HG03378 (cell line): ENCODE measurements around the gene CLTB.
A peak's percentile ranks its signal among the peaks of the same experiment; 100 is the strongest.
"Not testable (repeated sequence)": the region's sequence is repeated elsewhere in the genome, so short reads cannot be mapped to it uniquely, and the experiment has no call there.

Experiments used
- ATAC-seq: cut with Tn5 transposase; IDR thresholded peaks from one replicate; pipeline ENCODE4 v1.9.1; 2021; ENCODE audit warnings: mild to moderate bottlenecking, moderate library complexity; ENCODE audit not compliant: unreplicated experiment

The CLTB gene

DNA sequence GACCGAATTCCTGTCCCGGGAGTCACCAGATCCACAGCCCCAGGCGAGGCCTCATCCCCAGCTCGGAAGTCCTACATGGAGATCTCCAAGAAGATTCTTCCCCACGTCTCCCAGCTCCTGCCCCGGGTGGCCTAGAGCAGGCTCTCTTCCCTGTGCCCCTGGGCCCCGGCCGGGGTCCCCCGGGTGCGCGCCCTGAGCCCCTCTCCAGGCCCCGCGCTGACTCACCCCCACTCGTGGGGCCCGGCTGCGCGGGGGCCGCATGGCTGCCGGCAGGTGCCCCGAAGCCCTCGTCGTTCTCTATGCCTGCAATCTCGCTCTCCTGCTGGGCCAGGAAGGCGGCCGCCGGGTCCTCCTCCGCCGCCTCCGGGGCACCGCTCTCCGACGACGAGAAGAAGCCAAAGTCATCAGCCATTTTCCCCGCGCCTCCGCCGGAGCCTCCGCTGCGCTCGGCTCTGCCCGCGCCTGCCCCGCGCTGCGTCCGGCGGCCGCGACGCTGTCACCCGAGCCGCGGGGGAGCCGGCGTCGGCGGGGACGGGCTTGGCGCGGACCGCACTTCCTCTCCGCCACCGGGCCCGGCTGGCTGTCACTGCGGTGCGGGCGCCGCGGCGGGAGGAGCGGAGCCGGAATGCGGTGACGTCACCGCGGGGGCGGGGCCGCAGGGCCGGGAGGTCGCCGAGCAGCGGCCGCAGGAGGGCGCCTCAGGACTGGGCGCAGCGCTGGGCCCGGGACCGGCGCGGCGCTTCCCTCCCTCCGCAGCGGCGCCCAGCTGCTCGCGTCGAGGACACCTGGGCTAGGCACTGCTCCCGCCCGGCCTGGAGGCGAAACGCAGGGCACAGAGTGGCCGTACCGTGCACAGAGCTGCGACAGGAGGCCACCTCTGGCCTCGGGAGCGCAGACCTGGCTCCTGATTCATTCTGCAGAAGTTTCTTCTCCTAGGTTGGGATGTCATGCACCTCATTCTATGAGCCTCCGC, at the start of gene CLTB:
Gene CLTB (minus strand): TSS at position 588 of the 973 bp plus-strand sequence. CDS start 176 bp downstream, at position 412.
- peak; percentile 51 for ATAC-seq

DNA sequence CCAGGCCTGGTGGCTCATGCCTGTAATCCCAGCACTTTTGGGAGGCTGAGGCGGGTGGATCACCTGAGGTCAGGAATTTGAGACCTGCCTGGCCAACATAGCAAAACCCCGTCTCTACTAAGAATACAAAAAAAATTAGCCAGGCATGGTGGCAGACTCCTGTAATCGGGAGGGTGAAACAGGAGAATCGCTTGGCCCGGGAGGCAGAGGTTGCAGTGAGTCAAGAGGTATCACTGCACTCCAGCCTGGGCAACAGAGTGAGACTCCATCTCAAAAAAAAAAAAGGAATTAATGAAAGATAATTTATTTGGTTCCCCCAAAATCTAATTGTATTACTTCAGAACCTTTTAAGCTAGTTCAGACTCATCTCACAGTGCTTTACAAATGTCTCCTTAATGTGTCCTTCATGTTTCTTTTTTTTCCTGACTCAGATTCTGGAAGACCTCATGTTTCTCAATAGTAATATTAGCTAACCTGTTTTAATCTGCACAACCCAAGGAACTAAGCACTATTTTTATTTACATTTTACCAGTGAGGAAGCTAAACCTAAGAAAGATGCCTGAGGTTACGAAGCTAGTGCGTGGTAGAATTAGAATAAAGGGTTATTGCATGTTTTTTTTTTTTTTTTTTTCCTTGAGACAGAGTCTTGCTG, 46.9 kb upstream of the CLTB start:
- ATAC-seq, result no peak

DNA sequence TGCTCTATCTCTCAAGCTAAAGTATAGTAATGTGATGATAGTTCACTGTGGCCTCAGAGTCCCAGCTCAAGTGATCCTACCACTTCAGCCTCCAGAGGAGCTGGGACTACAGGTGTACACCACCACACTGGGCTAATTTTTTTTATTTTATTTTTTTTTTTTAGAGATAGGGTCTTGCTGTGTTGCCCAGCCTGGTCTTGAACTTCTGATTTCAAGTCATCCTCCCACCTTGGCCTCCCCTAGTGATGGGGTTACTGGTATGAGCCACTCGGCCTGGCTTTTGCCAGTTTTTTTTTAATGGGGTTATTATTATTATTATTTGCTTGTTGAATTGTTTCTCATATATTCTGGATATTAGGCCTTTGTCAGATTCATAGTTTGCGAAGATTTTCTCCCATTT, 45.0 kb upstream of the CLTB start:
- no peak for ATAC-seq

- no peak for ATAC-seq
Observed at GRCh38 chr5:176458904-176459561, 42.7 kb upstream of the CLTB start.

- no peak for ATAC-seq
Observed at GRCh38 chr5:176454724-176455394, 38.5 kb upstream of the CLTB start.

DNA sequence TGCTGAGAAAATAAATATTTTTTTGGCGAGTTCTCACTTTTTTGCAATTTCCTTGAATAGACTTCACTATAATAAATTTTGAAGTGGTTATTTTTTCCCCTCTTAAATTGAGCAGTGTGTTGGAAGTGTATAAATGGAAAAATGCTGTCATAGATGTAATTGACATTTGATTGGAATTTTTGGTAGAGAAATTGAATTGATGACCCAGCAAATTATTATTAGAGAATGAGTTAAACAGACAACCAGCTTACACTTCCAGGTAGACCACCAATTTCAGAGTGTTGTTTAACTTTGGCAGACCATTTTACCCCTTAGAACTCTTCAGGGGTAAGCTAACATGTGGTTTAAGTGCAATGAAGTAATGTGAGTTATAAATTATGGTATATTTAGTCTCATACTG, 33.7 kb upstream of the CLTB start:
- no peak for ATAC-seq

GRCh38 chr5:176447978-176448608, 31.8 kb upstream of the CLTB start, which contains the start of gene FAF2:
FAF2 (plus strand) TSS chr5:176448385; CDS start chr5:176448408, 23 bp downstream.
- peak; percentile 94 for ATAC-seq

DNA sequence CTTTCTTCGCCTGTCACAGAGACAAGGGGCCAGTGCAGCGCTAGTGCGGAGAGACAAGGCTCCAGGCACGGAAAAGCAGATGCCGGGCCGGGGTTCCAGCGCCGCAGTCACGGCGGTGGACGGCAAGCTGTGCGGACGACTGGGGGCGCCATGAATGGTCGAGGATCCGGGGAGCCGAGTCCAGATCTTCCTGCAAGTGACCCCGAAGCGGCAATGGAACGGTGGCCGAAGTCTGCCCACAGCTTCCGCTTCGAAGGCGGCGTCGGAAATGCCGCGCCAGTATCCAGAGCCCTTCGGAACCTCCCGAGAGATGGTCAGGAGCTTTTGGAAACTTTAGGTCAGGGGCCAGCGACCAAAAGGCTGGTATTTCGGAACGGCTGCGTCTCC, 31.2 kb upstream of the CLTB start:
- peak; percentile 1 for ATAC-seq

GRCh38 chr5:176446884-176447590, 30.7 kb upstream of the CLTB start:
- no peak for ATAC-seq

GRCh38 chr5:176446028-176446665, 29.8 kb upstream of the CLTB start:
- no peak for ATAC-seq

GRCh38 chr5:176444742-176445141, 28.4 kb upstream of the CLTB start:
- no peak for ATAC-seq

GRCh38 chr5:176442911-176443310, 26.6 kb upstream of the CLTB start:
- ATAC-seq, result not testable (repeated sequence)

- no peak for ATAC-seq
Observed at GRCh38 chr5:176441921-176442323, 25.6 kb upstream of the CLTB start.

DNA sequence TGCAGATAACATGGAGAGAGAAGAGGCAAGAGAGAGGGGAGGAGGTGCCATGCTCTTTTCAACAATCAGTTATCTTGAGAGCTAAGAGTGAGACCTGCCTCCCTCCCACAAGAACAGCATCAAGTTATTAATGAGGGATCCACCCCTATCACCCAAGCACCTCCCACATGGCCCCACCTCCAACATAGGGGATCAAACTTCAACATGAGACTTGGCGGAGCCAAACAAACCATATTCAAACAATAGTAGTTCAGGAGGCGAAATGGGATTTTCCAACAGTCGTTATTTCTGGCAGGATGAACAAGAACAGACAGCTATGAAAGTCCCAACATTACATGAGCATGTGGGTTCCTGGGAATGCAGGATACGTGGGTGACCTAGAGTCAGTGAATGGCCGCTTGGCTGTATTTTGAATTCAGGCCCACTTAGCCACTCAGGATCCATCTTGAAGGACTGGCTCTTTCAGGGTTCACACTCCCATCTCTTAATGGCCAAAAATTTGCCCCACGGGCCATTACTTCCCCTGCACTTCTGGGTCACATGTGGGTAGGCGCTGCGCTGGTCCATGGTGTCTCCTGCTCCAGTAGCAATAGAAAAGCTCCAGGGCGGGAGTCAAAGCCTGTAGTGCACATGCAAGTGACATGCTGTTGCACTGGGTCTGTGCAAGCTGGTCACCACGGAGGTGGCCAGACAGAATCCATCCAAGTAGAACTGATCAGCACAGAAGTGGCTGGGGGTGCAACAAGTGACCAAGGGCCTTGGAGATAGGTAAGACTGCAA, 24.8 kb upstream of the CLTB start:
- ATAC-seq, result no peak

DNA sequence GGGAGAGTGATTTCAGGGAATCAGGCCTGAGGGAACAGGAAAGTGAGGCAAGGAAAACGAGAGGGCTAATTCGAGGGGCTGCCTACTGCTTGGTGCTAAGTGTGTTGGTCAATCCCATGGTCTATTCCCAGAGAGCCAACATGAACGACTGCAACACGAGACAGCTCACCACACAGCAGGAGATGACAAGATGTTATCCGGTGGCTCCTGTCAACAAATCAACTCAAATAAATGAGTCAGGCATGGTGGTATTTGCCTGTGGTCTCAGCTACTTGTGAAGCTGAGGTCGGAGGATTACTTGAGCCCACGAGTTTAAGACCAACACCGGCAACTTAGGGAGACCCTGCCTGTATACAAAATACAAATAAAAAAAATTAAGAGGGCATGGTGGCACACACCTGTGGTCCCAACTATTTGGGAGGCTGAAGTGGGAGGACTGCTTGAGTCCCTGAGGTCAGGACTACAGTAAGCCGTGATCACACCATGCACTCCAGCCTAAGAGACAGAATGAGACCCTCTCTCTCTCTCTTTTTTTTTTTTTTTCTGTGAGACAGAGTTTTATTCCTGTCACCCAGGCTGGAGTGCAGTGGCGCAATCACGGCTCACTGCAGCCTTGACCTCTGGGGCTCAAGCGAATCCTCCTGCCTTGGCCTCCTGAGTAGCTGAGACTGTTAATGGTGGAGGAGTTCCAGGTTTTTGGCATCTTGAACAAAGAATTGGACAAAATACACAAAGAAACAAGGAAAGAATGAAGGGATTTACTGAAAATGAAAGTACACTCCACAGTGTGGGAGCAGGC, 22.8 kb upstream of the CLTB start:
- ATAC-seq, result no peak

DNA sequence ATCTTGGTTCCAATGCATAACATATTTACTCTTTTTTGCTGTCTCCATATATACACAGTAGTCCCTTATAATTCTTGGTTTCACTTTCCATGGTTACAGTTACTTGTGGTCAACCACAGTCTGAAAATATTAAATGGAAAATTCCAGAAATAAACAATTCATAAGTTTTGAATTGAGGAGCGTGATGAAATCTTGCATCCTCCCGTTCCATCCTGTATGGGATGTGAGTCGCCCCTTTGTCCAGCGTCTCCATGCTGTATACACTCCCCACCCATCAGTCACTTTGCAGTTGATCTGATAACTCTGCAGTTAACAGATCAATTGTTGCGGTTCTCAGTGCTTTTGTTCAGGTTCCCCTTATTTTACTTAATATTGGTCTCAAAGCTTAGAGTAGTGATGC, 20.3 kb upstream of the CLTB start:
- ATAC-seq, result no peak

DNA sequence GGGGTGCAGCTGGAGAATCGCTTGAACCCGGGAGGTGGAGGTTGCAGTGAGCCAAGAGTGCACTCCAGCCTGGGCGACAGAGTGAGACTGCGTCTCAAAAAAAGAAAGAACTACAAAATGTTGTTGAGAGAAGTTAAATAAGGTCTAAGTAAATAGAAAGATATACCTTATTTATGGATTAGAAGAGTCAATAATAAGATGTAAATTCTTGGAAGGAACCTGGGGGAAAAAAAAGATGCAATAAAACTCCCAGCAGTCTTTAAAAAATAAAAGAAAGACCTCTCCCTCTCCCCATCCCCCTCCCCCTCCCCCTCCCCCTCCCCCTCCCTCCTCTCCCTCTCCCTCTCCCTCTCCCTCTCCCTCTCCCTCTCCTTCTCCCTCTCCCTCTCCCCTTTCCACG, 16.4 kb upstream of the CLTB start:
- ATAC-seq, result no peak

DNA sequence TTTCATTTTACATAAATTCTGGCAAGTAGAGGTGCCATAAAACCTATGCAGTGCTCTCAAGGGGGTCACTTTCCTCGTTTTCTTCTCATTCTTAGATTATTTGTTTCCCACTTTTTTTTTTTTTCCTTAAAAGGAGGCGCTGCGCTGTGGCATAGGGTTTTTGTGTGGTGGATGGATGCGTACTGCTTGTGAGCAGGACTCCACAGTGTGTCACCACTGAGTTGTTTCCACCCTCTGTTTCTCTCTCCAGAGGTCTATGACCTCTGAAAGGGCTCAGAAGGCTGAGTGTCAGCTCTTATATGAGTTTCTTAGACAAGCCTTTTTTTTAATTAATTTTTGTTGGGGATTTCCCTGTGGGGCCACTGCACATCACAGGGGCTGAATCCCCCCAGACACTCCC, 13.6 kb upstream of the CLTB start:
- no peak for ATAC-seq
